ENCODE data around the gene APOBEC3C.

GRCh38 chr22:38974826-38975175, 39.3 kb upstream of the APOBEC3C start:
- TF ChIP-seq EZH2phosphoT487 (IDR thresholded peaks at IDR 0.05; ENCODE audit: unreplicated experiment) (no peak), POLR2AphosphoS5 (IDR thresholded peaks at IDR 0.05; ENCODE audit: low read depth) (no peak), REST (IDR thresholded peaks at IDR 0.05; ENCODE audit: unreplicated experiment) (no peak)

All from GM23338 (cell line).